Skeletal muscle tissue (tissue), 4 donors: ENCODE measurements around the gene BLOC1S5. TPM values are rescaled to one million over a fixed set of nuclear protein-coding genes. Genes with fewer than 3 reads are reported as not detected.

Experiments
- H3K27ac ChIP-seq: one replicate; pipeline ENCODE4 v1.7.0; 2013; ENCODE audit warnings: mild to moderate bottlenecking, low read depth, low read length, inconsistent platforms
- H3K27me3 ChIP-seq, 3 donors: one replicate each; pipeline ENCODE4 v1.7.0; 2013; ENCODE audit warnings: low read length in 3 of 3; ENCODE audit not compliant: control insufficient read depth in 3 of 3, insufficient read depth in 3 of 3
- H3K36me3 ChIP-seq, 3 donors: one replicate each; pipeline ENCODE4 v1.7.0; 2013; ENCODE audit warnings: low read length in 3 of 3; ENCODE audit not compliant: control insufficient read depth in 3 of 3, insufficient read depth in 3 of 3
- H3K4me1 ChIP-seq, 3 donors: one replicate each; pipeline ENCODE4 v1.7.0; 2013; ENCODE audit warnings: low read length in 3 of 3, mild to moderate bottlenecking in 3 of 3; ENCODE audit not compliant: control insufficient read depth in 3 of 3, insufficient read depth in 3 of 3
- H3K4me3 ChIP-seq, 3 donors: one replicate each; pipeline ENCODE4 v1.7.0; 2013; ENCODE audit warnings: low read length in 3 of 3
- H3K9ac ChIP-seq, 3 donors: one replicate each; pipeline ENCODE4 v1.7.0; 2013; ENCODE audit warnings: low read length in 3 of 3, mild to moderate bottlenecking in 3 of 3, moderate library complexity in 2 of 3, low read depth in 1 of 3
- H3K9me3 ChIP-seq, 3 donors: one replicate each; pipeline ENCODE4 v1.7.0; 2013; ENCODE audit warnings: low read length in 3 of 3; ENCODE audit not compliant: control insufficient read depth in 3 of 3
- total RNA-seq: library from RNA; depleted of rRNA; stranded (reverse); fragments of >200 nt; gene quantifications from one replicate; pipeline ENCODE4 v1.2.3, GENCODE V29; 2014
- donor health status: Osteomylitis.

BLOC1S5 gene
- total RNA-seq, 1 donor from 2014 or later: 14.1 TPM

GRCh38 chr6:8102122-8102958, 38.2 kb upstream of the BLOC1S5 start, which contains the start of gene EEF1E1:
EEF1E1 (minus strand) TSS chr6:8102548; CDS start chr6:8102521, 27 bp downstream.
- H3K9me3 ChIP-seq: no peaks in the 10 kb centered on the region
- H3K4me1 ChIP-seq: peaks cover 7 to 8% (median 7%) of the 10 kb centered on the region in 3 donors
- peaks cover 0 to 2% (median 0%) of the 10 kb centered on the region in 3 donors for H3K27me3 ChIP-seq
- no peak within 1 kb of the TSS for H3K27ac ChIP-seq
- H3K4me3 ChIP-seq: peak within 1 kb of the TSS; percentile 77 to 96 (median 80)
- no peaks in the 10 kb centered on the region for H3K36me3 ChIP-seq
- H3K9ac ChIP-seq: peak within 1 kb of the TSS; percentile 73 to 83 (median 78)

- Histone ChIP-seq H3K4me3 (no peak overlapping the region), H3K9me3 (no peaks in the 10 kb centered on the region), H3K36me3 (peaks cover 0 to 14% (median 7%) of the 10 kb centered on the region in 3 donors), H3K27me3 (no peaks in the 10 kb centered on the region), H3K9ac (no peak overlapping the region), H3K27ac (no peak overlapping the region), H3K4me1 (peaks cover 7 to 8% (median 7%) of the 10 kb centered on the region in 3 donors)
Measured at GRCh38 chr6:8100159-8100854, 36.1 kb upstream of the BLOC1S5 start.

GRCh38 chr6:8090650-8091049, 26.5 kb upstream of the BLOC1S5 start:
- no peak overlapping the region for H3K4me3 ChIP-seq
- peaks cover 12 to 35% (median 22%) of the 10 kb centered on the region in 3 donors for H3K36me3 ChIP-seq
- no peaks in the 10 kb centered on the region for H3K4me1 ChIP-seq
- H3K9ac ChIP-seq: no peak overlapping the region
- H3K27me3 ChIP-seq: no peaks in the 10 kb centered on the region
- no peak overlapping the region for H3K27ac ChIP-seq
- no peaks in the 10 kb centered on the region for H3K9me3 ChIP-seq

- H3K36me3 ChIP-seq: peaks cover 12 to 27% (median 17%) of the 10 kb centered on the region in 3 donors
- no peak overlapping the region for H3K9ac ChIP-seq
- H3K27me3 ChIP-seq: no peaks in the 10 kb centered on the region
- H3K4me1 ChIP-seq: no peaks in the 10 kb centered on the region
- H3K4me3 ChIP-seq: no peak overlapping the region
- no peaks in the 10 kb centered on the region for H3K9me3 ChIP-seq
- H3K27ac ChIP-seq: no peak overlapping the region
Measured at GRCh38 chr6:8088886-8089285, 24.7 kb upstream of the BLOC1S5 start.

- H3K9me3 ChIP-seq: no peaks in the 10 kb centered on the region
- H3K27me3 ChIP-seq: no peaks in the 10 kb centered on the region
- no peak overlapping the region for H3K27ac ChIP-seq
- H3K36me3 ChIP-seq: peaks cover 12 to 27% (median 17%) of the 10 kb centered on the region in 3 donors
- peaks cover 3 to 6% (median 3%) of the 10 kb centered on the region in 3 donors for H3K4me1 ChIP-seq
- no peak overlapping the region for H3K9ac ChIP-seq
- H3K4me3 ChIP-seq: no peak overlapping the region
Measured at GRCh38 chr6:8087870-8088754, 23.9 kb upstream of the BLOC1S5 start.

GRCh38 chr6:8086755-8087306, 22.6 kb upstream of the BLOC1S5 start:
- Histone ChIP-seq H3K9ac (no peak overlapping the region), H3K36me3 (peaks cover 12 to 27% (median 17%) of the 10 kb centered on the region in 3 donors), H3K4me3 (no peak overlapping the region), H3K27me3 (no peaks in the 10 kb centered on the region), H3K9me3 (no peaks in the 10 kb centered on the region), H3K27ac (no peak overlapping the region), H3K4me1 (peaks cover 3 to 7% (median 6%) of the 10 kb centered on the region in 3 donors)

GRCh38 chr6:8085053-8085511, 20.9 kb upstream of the BLOC1S5 start:
- peaks cover 3 to 7% (median 6%) of the 10 kb centered on the region in 3 donors for H3K4me1 ChIP-seq
- H3K4me3 ChIP-seq: no peak overlapping the region
- H3K9me3 ChIP-seq: no peaks in the 10 kb centered on the region
- H3K36me3 ChIP-seq: peaks cover 12 to 22% (median 17%) of the 10 kb centered on the region in 3 donors
- H3K9ac ChIP-seq: no peak overlapping the region
- H3K27ac ChIP-seq: no peak overlapping the region
- H3K27me3 ChIP-seq: no peaks in the 10 kb centered on the region

GRCh38 chr6:8084586-8084985, 20.4 kb upstream of the BLOC1S5 start:
- Histone ChIP-seq H3K9ac (no peak overlapping the region), H3K36me3 (peaks cover 12 to 21% (median 16%) of the 10 kb centered on the region in 3 donors), H3K27ac (no peak overlapping the region), H3K9me3 (no peaks in the 10 kb centered on the region), H3K27me3 (no peaks in the 10 kb centered on the region), H3K4me1 (peaks cover 3 to 7% (median 6%) of the 10 kb centered on the region in 3 donors), H3K4me3 (no peak overlapping the region)
